Sigmoid colon (tissue), 7 donors: ENCODE measurements around the gene M6PR. TPM values are rescaled to one million over a fixed set of nuclear protein-coding genes. Genes with fewer than 3 reads are reported as not detected.
A peak's percentile ranks its signal among the peaks of the same experiment; 100 is the strongest.
"Not testable (repeated sequence)": the region's sequence is repeated elsewhere in the genome, so short reads cannot be mapped to it uniquely, and the experiment has no call there.

Source experiments
- DNase-seq: peaks from one replicate; pipeline ENCODE4 v3.0.0-alpha.2; 2019
- H3K27ac ChIP-seq, 4 donors: fragments of 200-600 bp; sonication (generic); one replicate each; pipeline ENCODE4 v1.5.1; 2016 to 2019; ENCODE audit warnings: mild to moderate bottlenecking in 1 of 4
- H3K27me3 ChIP-seq, 3 donors: fragments of 200-600 bp; sonication (generic); one replicate each; pipeline ENCODE4 v1.5.1; 2019; ENCODE audit warnings: mild to moderate bottlenecking in 1 of 3
- H3K36me3 ChIP-seq, 4 donors: fragments of 200-600 bp; sonication (generic); one replicate each; pipeline ENCODE4 v1.5.1; 2016 to 2019
- H3K4me1 ChIP-seq, 4 donors: fragments of 200-600 bp; sonication (generic); one replicate each; pipeline ENCODE4 v1.5.1; 2017 to 2019
- H3K4me3 ChIP-seq, 4 donors: fragments of 200-600 bp; sonication (generic); one replicate each; pipeline ENCODE4 v1.5.1; 2017 to 2019; ENCODE audit warnings: mild to moderate bottlenecking in 2 of 4, moderate library complexity in 1 of 4
- H3K9me3 ChIP-seq, 4 donors: fragments of 200-600 bp in 3 of 4; sonication (generic) in 3 of 4; one replicate each; pipeline versions ENCODE4 v1.5.1 to v1.6.1; 2013 to 2019
- EP300 ChIP-seq, 4 donors: sonication (generic); formaldehyde crosslinking; IDR thresholded peaks; one replicate each; pipeline ENCODE4 v1.6.1; 2017; ENCODE audit warnings: antibody characterized with exemption in 4 of 4
- POLR2A ChIP-seq, 2 donors: fragments of 450-650 bp; IDR thresholded peaks; one replicate each; pipeline ENCODE4 v1.6.1; 2016; ENCODE audit warnings: antibody characterized with exemption in 2 of 2, mild to moderate bottlenecking in 2 of 2, moderate library complexity in 2 of 2
- POLR2AphosphoS5 ChIP-seq, 4 donors: sonication (generic); formaldehyde crosslinking; IDR thresholded peaks; one replicate each; pipeline ENCODE4 v1.6.1; 2017; ENCODE audit warnings: antibody characterized with exemption in 4 of 4
- WGBS, 2 donors: extraction: QIAGEN DNeasy Blood & Tissue Kit; methylation state at CpG; one replicate each; pipeline ENCODE4 v1.1.7; 2013; 5-methylcytosine and 5-hydroxymethylcytosine counted together
- intact Hi-C: fragments of 100-400 bp; cut with DNase I; formaldehyde crosslinking; loops from one replicate; pipeline ENCODE4 v1.15.1; 2023
- polyA plus RNA-seq, 3 donors: library from polyadenylated mRNA; stranded (reverse); fragments of 200-250 nt; gene quantifications; one replicate each; pipeline ENCODE4 v1.2.3, GENCODE V29; 2013
- total RNA-seq, 4 donors: library from RNA; depleted of rRNA; stranded (reverse); fragments of >200 nt; gene quantifications; one replicate each; pipeline ENCODE4 v1.1.0, GENCODE V29; 2016
- TF ChIP-seq, protein P1 (sequence below), 4 experiments: fragments of 450-650 bp in 3 of 4; fragments of 200-600 bp in 1 of 4; IDR thresholded peaks; one replicate each; pipeline ENCODE4 v1.5.1; 2016 to 2019; ENCODE audit warnings: antibody characterized with exemption in 4 of 4, mild to moderate bottlenecking in 3 of 4, moderate library complexity in 2 of 4
- donor health status: healthy with polysubstance abuse.
- donor health status: Bipolar disorder and iron deficiency.
- donor health status: healthy.

Gene M6PR
- total and polyA plus RNA-seq, 7 donors, result 18.0 to 97.0 (median 63.5) TPM

DNA sequence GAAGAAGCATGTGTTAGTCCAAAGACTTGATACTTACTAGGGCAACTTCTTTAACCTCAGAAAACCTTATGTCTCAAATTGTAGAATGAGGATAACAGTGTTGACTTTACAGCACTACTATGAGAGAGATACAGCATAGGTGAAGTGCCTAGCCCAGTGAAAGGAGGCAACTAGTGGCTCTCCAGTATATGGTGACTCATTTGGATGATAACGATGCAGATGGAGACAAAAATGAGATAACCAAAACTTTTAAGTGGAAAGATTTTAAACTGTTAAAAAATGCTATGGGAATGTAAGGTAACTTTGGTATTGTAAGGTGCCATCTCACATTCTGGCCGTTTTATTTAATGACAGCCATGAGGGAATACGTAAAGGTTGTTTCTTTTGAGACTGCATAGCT is 32.4 kb downstream of the M6PR start:
- WGBS, 2 donors, result 81 to 89% methylated on average over 3 of the region's 3 CpGs
- no peak for TF ChIP-seq POLR2AphosphoS5 (IDR thresholded peaks at IDR 0.05)
- TF ChIP-seq EP300 (IDR thresholded peaks at IDR 0.05), result no peak
- TF ChIP-seq, protein P1, sequence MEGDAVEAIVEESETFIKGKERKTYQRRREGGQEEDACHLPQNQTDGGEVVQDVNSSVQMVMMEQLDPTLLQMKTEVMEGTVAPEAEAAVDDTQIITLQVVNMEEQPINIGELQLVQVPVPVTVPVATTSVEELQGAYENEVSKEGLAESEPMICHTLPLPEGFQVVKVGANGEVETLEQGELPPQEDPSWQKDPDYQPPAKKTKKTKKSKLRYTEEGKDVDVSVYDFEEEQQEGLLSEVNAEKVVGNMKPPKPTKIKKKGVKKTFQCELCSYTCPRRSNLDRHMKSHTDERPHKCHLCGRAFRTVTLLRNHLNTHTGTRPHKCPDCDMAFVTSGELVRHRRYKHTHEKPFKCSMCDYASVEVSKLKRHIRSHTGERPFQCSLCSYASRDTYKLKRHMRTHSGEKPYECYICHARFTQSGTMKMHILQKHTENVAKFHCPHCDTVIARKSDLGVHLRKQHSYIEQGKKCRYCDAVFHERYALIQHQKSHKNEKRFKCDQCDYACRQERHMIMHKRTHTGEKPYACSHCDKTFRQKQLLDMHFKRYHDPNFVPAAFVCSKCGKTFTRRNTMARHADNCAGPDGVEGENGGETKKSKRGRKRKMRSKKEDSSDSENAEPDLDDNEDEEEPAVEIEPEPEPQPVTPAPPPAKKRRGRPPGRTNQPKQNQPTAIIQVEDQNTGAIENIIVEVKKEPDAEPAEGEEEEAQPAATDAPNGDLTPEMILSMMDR (IDR thresholded peaks at IDR 0.05), result no peak
- no peak for TF ChIP-seq POLR2A (IDR thresholded peaks at IDR 0.05)
- Histone ChIP-seq H3K9me3 (no peaks in the 10 kb centered on the region), H3K4me3 (no peak overlapping the region), H3K4me1 (peaks cover 0 to 29% (median 23%) of the 10 kb centered on the region in 4 donors), H3K27me3 (no peaks in the 10 kb centered on the region), H3K36me3 (peaks cover 4 to 39% (median 11%) of the 10 kb centered on the region in 4 donors), H3K27ac (no peak overlapping the region)
- intact Hi-C loops, result loop anchor here (10.0 kb wide), 2 partner anchors 148 to 1298 kb away; partner anchors contain the start of gene GABARAPL1
- DNase-seq, result no peak

DNA sequence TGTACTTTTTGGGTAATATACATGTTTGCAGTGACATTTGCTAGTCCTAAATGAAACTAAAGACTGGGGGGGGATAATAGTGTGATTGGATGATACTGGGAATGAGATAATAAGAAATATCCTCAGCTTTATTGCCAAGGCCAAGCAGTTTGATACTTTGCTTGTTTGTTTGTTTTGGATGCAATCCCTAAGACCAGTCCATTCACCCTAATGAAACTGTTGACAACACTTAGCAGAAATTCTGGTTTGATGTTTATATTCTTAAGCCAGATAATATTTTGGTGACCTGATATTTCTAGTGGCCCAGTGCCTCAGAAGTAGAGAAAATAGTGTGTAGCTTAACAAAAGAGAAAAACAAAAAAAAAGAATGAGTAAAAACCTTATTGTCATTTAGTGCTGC is 33.3 kb downstream of the M6PR start:
- H3K36me3 ChIP-seq, result peaks cover 4 to 30% (median 7%) of the 10 kb centered on the region in 4 donors
- DNase-seq, result no peak
- TF ChIP-seq POLR2A (IDR thresholded peaks at IDR 0.05) (no peak), POLR2AphosphoS5 (IDR thresholded peaks at IDR 0.05) (no peak), EP300 (IDR thresholded peaks at IDR 0.05) (no peak)
- TF ChIP-seq, protein P1 (IDR thresholded peaks at IDR 0.05), result no peak
- H3K27me3 ChIP-seq, result no peaks in the 10 kb centered on the region
- no peaks in the 10 kb centered on the region for H3K9me3 ChIP-seq
- H3K4me1 ChIP-seq, result peaks cover 0 to 29% (median 23%) of the 10 kb centered on the region in 4 donors
- H3K27ac ChIP-seq, result no peak overlapping the region
- H3K4me3 ChIP-seq, result no peak overlapping the region
- intact Hi-C loops, result loop anchor here (10.0 kb wide), 2 partner anchors 149 to 1299 kb away; partner anchors contain the start of gene GABARAPL1

- TF ChIP-seq EP300 (IDR thresholded peaks at IDR 0.05) (no peak), POLR2A (IDR thresholded peaks at IDR 0.05) (no peak), POLR2AphosphoS5 (IDR thresholded peaks at IDR 0.05) (no peak)
- TF ChIP-seq, protein P1 (IDR thresholded peaks at IDR 0.05), result no peak
- WGBS, 2 donors, result 2 to 4% methylated on average over 29 to 30 of the region's 35 CpGs
- Histone ChIP-seq H3K4me1 (peaks cover 0 to 29% (median 23%) of the 10 kb centered on the region in 4 donors), H3K36me3 (peaks cover 0 to 18% (median 0%) of the 10 kb centered on the region in 4 donors), H3K27ac (peak overlapping the region; percentile 83 to 95 (median 92)), H3K9me3 (no peaks in the 10 kb centered on the region), H3K4me3 (peak overlapping the region; percentile 52 to 72 (median 64)), H3K27me3 (no peaks in the 10 kb centered on the region)
- DNase-seq, result peak; percentile 77
- intact Hi-C loops, result loop anchor here (2.0 to 10.0 kb wide), 4 partner anchors 36 to 1300 kb away; partner anchors contain the start of gene GABARAPL1
These were observed 34.5 kb downstream of the M6PR start for GRCh38 chr12:8914716-8915526.

DNA sequence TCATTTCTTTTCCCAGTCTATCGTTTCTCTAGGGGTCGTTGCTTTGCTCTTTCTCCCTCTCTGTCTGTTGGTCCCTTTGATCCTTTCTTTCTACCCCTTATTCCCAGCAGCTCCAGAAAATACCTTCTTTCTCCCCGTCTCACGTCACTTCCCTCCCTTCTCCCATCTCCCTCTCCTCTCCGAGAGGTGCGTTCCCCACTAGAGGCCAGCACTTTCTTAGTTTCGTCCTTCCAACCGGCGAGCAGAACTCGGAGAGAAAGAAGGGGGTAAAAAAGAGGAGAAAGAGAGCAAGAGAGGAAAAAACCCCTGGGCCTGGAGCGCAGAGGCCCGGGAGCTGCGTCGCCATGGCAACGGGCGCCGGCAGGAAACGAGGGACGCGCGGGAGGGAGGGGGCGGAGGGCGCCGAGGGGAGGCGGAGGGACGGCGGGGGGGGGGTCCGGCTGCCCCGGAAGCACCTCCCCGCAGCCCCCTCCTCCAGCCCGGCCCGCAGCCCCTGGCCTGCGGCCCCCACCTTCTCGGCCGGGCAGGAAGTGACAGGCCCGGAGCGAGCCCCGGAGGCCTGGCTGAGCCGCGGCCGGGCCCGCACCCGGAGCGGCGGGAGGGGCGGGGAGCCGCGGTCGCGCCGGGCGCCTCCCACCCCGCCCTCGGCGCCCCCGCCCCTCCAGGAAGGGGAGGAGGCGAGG is 35.3 kb downstream of the M6PR start, which contains the start of gene PHC1:
TSS of gene PHC1 (plus strand) at position 477 of the 683 bp plus-strand sequence. CDS start 3,169 bp downstream, outside the sequence.
- H3K27me3 ChIP-seq, H3K9me3 ChIP-seq: not testable (repeated sequence)
- intact Hi-C loops, result loop anchor here (2.0 to 10.0 kb wide), 4 partner anchors 37 to 1301 kb away; partner anchors contain the start of gene GABARAPL1
- H3K4me3 ChIP-seq, result peak within 1 kb of the TSS; percentile 52 to 72 (median 64)
- 0 to 1% methylated on average over 32 to 37 of the region's 57 CpGs for WGBS, 2 donors
- H3K27ac ChIP-seq, result peak within 1 kb of the TSS; percentile 83 to 95 (median 92)
- DNase-seq, result peak; percentile 91
- peaks cover 0 to 10% (median 0%) of the 10 kb centered on the region in 4 donors for H3K36me3 ChIP-seq
- H3K4me1 ChIP-seq, result peaks cover 0 to 29% (median 23%) of the 10 kb centered on the region in 4 donors
- TF ChIP-seq, protein P1 (IDR thresholded peaks at IDR 0.05), result peak; percentile 29 to 52 (median 38)
- TF ChIP-seq POLR2AphosphoS5 (IDR thresholded peaks at IDR 0.05), result peak in 3 of 4 donors; percentile 28 to 58 (median 39)
